Keratinocyte (primary cell): ENCODE measurements around the gene PIM3.

Experiments used
- EZH2 ChIP-seq: IDR thresholded peaks from one replicate; pipeline ENCODE4 v1.6.1; 2012; ENCODE audit warnings: inconsistent platforms, mild to moderate bottlenecking, low read length, moderate library complexity
- TF ChIP-seq, protein P1 (sequence below), 3 experiments: IDR thresholded peaks in 1 of 3; conservative IDR thresholded peaks in 1 of 3; optimal IDR thresholded peaks in 1 of 3; 2 replicates in 2 of 3; 3 replicates in 1 of 3; pipeline versions ENCODE3 to v1.5.1; 2011; ENCODE audit warnings: low read length in 3 of 3, mild to moderate bottlenecking in 3 of 3, moderate library complexity in 2 of 3, control low read depth in 1 of 3, inconsistent platforms in 1 of 3; ENCODE audit not compliant: insufficient read depth in 2 of 3; ENCODE audit errors: extremely low read depth in 1 of 3

- TF ChIP-seq, protein P1, sequence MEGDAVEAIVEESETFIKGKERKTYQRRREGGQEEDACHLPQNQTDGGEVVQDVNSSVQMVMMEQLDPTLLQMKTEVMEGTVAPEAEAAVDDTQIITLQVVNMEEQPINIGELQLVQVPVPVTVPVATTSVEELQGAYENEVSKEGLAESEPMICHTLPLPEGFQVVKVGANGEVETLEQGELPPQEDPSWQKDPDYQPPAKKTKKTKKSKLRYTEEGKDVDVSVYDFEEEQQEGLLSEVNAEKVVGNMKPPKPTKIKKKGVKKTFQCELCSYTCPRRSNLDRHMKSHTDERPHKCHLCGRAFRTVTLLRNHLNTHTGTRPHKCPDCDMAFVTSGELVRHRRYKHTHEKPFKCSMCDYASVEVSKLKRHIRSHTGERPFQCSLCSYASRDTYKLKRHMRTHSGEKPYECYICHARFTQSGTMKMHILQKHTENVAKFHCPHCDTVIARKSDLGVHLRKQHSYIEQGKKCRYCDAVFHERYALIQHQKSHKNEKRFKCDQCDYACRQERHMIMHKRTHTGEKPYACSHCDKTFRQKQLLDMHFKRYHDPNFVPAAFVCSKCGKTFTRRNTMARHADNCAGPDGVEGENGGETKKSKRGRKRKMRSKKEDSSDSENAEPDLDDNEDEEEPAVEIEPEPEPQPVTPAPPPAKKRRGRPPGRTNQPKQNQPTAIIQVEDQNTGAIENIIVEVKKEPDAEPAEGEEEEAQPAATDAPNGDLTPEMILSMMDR (optimal IDR thresholded peaks at IDR 0.05 in 1 of 3, IDR thresholded peaks at IDR 0.05 in 1 of 3, conservative IDR thresholded peaks at IDR 0.05 in 1 of 3; ENCODE audit: extremely low read depth in 1 of 3, insufficient read depth in 2 of 3, low read length in 3 of 3), result no peak
- no peak for TF ChIP-seq EZH2
Observed at GRCh38 chr22:49994361-49995040, 33.9 kb downstream of the PIM3 start.
